Skin of body (tissue), 2 donors: ENCODE results near the gene CERS6. TPM values are rescaled to one million over a fixed set of nuclear protein-coding genes. Genes with fewer than 3 reads are reported as not detected.
A peak's percentile ranks its signal among the peaks of the same experiment; 100 is the strongest.
"Not testable (repeated sequence)": the region's sequence is repeated elsewhere in the genome, so short reads cannot be mapped to it uniquely, and the experiment has no call there.

Source experiments
- DNase-seq: peaks from one replicate; lab custom pipeline; 2025; lab: John Stamatoyannopoulos, UW
- total RNA-seq: library from RNA; depleted of rRNA; stranded (reverse); fragments of >200 nt; gene quantifications from one replicate; pipeline ENCODE4 v1.2.3, GENCODE V29; 2014

The CERS6 gene
- total RNA-seq, 1 donor from 2014 or later, result 34.6 TPM

- no peak for DNase-seq
Measured at GRCh38 chr2:168640039-168640438, 184.0 kb downstream of the CERS6 start.

GRCh38 chr2:168641636-168642035 is 185.6 kb downstream of the CERS6 start:
- DNase-seq, result no peak

DNA sequence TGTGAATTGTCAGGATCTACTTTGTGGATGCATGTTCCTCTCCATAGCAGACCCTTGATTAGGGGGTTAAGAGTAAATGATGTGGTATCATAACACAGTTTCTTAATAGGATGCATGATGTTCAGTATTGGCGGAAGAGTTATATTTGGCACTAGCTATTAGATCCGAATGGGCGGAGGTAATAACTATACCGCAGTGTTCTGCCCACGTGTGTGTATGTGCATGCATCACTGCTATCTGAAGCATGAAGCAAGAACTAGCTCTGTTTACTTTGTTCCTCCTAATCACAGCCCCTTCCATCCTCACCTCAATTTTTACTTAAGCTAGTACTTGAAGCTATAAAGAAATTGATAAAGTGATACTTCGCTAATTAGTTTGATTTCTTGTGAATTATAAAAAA is 186.8 kb downstream of the CERS6 start:
- DNase-seq, result no peak

GRCh38 chr2:168643979-168644378 is 187.9 kb downstream of the CERS6 start:
- no peak for DNase-seq

- no peak for DNase-seq
Measured at GRCh38 chr2:168645696-168646338, 189.7 kb downstream of the CERS6 start.

GRCh38 chr2:168649105-168649504 is 193.0 kb downstream of the CERS6 start:
- no peak for DNase-seq

- no peak for DNase-seq
Measured at GRCh38 chr2:168649562-168649961, 193.5 kb downstream of the CERS6 start.

DNA sequence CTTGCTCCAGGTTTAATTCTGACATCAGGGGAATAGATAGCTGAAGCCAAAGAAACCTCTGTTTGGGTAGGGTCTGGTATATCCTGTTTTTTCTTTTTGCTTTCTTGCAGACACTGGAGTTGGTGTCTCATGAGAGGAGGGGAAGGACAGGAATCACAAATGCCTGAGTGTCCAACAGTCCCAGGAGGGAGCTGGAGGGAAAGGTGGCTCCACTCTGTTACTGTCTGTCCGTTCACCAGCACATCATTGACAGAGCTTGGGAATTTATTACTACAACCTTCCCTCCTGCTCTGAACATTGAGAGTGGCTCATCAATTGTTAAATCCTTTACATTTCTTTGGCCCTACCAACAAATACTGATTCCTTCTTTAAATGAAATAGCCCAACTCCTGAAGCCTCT is 194.1 kb downstream of the CERS6 start:
- no peak for DNase-seq

DNA sequence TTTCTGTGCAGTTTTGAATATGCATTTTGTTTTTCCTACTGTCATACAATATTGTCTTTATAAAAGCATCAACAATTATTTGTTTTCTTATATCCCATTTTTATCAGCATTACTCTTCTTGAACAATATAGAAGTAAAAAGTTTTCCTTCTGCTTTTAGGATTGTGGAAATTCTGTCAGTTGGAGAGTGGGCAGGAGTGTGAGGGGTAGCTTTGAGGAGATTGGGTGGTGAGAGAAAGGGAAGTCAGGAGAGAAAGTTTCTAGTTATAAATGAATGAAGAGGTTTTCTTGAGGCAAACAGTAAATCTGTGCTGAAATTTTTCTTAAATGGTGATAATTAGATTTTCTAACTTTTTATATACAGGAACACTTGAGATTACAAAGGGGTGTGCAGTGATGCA is 194.7 kb downstream of the CERS6 start:
- no peak for DNase-seq

DNA sequence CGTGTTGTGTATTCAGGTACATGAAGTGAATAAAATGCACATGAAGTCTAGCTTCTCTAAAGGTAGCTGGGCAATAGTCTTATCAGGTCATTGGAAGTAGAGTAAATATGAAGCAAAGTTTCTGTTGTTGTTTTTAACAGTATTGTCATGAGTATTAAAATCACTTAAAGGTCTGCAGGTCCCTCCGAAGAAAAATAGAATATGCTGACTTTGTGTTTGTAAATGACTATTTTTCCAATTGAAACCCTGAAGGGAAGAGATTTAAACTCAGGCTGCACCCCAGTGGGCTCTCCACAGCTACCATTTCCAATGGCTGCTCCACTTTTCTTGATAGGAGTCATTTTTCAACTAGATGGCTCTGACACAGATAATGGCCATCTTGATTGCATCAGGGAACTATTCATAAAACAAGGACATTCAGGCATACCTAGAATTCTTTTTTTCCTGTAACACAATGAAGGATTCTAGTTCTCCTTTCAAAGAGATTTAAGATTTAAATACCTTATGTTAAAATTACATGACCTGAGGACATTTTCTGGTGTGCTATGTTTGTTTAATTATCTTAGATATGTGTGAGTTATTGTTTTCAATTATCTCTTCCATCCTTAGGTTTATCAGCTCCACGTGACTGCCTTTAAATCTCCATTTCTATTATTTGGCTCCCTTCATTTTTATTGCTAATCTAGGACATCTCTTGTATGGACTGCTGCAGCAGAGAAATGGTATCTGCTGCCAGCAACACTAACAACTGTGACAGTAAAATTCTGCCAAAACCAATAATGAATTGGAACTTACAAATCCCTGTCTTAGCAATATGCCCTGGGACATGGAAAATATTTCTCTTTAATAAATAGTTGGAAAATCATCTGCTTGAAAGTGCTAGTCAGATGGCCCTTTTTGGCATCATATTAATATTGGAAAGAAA is 197.2 kb downstream of the CERS6 start:
- peak; percentile 13 for DNase-seq

DNA sequence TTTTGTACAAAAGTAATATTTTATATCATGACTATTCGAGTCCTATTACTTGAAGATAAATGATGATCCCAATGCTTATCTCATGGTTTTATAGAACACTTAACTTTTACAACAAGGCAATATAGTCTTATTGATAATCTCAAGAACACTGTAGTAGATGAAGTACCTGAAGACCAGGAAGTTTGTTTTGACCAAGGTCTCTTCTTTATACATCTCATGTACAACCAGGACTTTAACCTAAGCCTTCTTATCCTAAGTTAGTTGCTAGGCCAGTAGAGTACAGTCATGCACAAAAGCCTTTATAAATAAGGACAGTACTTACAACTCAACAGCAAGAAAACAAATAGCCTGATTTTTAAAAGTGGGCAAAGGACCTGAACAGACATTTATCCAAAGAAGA is 198.6 kb downstream of the CERS6 start:
- DNase-seq, result no peak

DNA sequence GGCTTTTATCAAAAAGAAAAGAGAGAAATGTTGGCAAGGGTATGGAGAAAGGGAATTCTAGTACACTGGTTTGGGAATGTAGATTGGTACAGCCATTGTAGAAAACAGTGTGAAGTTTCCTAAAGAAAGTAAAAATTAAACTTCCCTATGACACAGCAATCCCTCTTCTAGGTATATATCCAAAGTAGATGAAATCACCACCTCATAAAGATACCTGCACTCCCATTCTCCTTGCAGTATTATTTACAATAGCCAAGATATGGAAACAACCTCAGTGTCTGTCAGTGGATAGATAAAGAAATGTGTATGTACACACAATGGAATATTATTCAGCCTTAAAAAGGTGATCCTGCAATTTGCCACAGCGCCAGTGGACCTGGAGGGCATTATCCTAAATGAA is 199.1 kb downstream of the CERS6 start:
- DNase-seq, result no peak

DNA sequence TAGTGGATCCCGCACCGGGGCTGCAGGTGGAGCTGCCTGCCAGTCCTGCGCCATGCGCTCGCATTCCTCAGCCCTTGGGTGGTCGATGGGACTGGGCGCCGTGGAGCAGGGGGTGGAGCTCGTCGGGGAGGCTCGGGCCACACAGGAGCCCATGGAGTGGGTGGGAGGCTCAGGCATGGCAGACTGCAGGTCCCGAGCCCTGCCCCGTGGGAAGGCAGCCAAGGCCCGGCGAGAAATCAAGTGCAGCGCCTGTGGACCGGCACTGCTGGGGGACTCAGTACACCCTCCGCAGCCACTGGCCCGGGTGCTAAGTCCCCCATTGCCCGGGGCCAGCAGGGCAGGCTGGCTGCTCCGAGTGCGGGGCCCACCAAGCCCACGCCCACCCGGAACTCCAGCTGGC is 201.3 kb downstream of the CERS6 start:
- DNase-seq, result not testable (repeated sequence)

DNA sequence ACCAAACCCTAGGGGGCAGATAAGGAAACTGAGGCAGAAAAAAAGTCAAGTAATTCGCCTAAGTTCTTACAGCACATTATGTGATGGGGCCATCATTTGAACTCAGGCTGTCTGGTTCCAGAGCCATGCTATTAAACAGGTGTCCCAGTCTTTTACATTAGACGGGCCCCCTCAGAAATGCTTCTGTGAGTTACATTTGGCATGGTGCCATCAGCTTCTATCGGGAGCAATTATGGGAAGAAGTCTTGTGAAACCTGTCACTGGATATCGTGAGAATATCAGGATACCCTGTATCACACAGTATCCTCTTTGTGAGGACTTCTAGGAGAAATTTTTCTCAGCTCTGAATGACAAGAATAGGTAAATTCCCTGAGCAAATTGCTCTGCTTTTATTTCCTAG is 202.6 kb downstream of the CERS6 start:
- no peak for DNase-seq

GRCh38 chr2:168660870-168661862 is 205.1 kb downstream of the CERS6 start:
- no peak for DNase-seq

DNA sequence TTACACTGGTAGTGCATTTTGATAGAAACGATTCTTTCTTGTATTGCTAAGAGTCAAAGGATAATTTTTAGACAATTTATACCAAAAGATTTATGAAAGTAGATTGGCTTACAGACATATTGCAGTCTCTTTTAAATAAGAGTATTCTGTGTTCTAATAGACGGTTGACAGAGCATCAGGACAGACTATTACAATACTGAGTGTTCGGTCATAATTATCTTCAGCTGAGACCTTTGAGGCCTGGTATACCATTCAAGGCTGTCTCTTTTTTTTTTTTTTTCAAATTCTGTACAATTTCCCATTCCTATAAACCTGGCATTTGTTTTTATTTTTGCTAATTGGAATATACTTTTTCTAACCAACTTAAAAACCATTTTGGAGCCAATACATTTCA is 205.8 kb downstream of the CERS6 start:
- no peak for DNase-seq

DNA sequence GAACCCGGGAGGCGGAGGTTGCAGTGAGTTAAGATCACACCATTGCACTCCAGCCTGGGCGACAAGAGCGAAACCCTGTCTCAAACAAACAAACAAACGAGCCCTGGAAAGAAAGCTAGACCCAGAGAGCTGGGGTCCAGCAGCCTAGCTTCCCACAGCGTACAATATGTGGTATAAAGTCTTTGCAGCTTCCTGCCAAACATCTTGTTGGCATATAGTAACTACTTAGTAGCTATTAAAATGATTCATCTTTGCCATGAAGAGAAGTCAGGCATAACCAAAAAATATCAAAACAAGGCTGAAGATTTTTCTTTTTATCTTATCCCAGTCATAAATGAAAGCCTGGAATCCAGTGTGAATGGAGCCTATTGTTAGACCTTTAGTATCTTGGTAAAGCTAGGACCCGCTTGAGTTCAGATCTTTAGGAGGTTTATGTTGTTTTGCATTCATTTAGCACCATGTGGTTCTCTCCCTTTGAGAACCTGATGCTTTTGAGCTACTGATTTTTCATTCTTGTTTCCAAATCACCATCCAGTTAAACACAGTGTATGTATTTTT is 206.7 kb downstream of the CERS6 start:
- DNase-seq, result no peak

DNA sequence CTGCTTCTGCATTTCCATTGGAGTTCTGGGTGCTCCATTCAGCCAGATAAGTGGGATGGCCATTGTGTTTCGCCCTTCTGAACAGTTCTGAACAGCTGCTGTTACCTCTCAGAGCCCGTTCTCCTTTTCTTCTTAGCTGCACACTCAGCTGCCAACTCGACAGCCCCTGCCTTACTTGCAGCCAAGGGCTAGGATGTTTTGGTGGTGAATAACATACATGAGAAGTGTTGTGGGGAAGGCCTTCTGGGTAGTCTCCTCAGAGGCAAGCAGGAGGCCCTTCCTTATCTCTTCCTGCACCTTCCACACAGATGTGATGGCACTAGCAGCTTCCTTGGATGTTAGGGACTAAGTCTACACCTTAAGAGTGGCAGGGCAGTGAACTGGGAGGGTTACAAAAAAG is 207.9 kb downstream of the CERS6 start:
- no peak for DNase-seq

GRCh38 chr2:168664715-168665114 is 208.6 kb downstream of the CERS6 start:
- DNase-seq, result not testable (repeated sequence)

DNA sequence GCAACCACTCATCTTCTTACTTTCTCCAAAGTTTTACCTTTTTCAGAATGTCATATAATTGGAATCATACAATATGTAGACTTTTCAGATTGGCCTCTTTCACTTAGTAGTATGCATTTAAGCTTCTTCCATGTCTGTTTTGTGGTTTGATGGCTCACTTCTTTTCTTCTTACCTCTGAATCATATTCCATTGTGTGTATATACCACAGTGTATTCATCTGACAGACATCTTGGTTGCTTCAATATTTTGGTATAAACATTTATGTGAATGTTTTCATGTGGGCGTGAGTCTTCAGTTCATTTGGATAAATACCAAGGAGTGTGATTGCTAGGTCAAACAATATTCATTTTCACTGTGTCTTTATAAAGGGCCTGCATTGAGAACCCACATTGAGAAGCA is 210.3 kb downstream of the CERS6 start:
- no peak for DNase-seq

DNA sequence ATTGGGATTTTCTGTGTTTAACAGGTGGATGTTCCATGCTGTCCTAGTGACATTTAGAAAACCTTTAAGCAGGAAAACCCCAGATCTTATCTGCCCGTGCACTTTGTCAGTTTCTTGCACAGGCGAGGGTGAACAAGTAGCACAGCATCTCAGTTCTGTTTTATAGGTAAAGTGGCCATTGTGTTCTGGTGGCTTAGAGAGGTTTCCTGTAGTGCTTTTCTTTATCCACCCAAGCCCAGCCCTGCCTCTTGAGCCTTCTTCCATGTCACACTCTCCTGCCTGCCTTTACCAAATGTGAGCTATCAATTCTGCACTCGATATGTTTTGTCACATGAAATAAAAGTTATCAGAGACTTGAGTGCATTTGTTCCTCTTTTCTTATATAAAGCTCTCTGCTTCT is 211.1 kb downstream of the CERS6 start:
- DNase-seq, result no peak
